ENCODE data around the gene TMEM183A.
"Not testable (repeated sequence)": the region's sequence is repeated elsewhere in the genome, so short reads cannot be mapped to it uniquely, and the experiment has no call there.

Gene TMEM183A

DNA sequence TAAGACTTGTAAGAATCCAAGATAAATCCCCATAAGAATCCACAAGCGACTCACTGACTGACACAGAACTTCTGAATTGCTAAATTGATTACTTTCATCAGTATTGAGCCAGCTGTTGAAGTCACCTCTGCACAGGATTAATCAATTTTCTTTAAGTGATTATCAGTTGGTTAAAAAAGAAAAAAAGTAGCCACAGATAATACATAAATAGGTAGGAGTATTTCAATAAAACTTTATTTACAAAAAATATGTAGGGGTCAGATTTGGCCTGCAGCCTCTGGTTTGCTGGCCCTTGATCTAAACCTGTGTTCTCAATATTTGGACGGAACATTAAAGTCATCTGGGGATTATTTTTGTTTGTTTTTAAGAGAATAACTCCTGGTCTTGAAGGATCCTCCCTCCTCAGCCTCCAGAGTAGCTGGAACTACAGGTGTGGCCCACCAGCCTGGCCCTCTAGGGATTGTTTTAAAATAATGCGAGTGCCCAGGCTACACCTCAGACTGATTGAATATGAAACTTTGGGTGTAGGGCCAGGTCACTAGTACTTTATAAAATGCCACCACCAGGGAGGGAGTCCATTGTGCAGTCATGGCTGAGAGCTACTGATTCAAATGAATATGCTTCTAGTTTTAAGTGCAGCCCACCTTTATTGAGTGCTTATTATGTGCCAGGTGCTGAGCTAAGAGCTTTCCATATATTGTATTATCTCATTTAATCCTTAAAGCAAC lies 6.8 kb upstream of the TMEM183A start:
- H3K4me1 ChIP-seq = no peaks in the 10 kb centered on the region
- H3K4me3 ChIP-seq = no peak overlapping the region
- no peaks in the 10 kb centered on the region for H3K36me3 ChIP-seq
- TF ChIP-seq CTCF (IDR thresholded peaks at IDR 0.05) = no peak
- no peak for DNase-seq
- peaks cover 0 to 10% of the 10 kb centered on the region in 2 donors for H3K27me3 ChIP-seq
- H3K27ac ChIP-seq = no peak overlapping the region
- H3K9me3 ChIP-seq = no peaks in the 10 kb centered on the region
- intact Hi-C loops (cut with DNase I; ENCODE audit: low total_unique reads) = no loop called here

DNA sequence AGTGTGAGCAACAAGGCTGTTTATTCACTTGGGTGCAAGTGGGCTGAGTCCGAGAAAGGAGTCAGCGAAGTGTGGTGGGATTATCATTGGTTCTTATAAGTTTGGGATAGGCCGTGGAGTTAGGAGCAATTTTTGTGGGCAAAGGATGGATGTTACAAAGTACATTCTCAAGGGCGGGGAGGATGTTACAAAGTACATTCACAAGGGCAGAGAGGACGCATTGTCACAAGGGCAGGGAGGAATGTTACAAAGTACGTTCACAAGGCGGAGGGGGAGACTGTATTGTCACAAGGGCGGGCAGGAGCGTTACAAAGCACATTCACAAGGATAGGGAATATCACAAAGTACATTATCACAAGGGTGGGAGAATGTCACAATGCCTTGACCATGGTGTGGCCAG lies 5.2 kb upstream of the TMEM183A start:
- Histone ChIP-seq H3K4me3 (no peak overlapping the region), H3K4me1 (peaks cover 0 to 5% (median 2%) of the 10 kb centered on the region in 4 donors), H3K36me3 (no peaks in the 10 kb centered on the region), H3K9me3 (no peaks in the 10 kb centered on the region), H3K27me3 (peaks cover 0 to 8% of the 10 kb centered on the region in 2 donors), H3K27ac (no peak overlapping the region)
- no peak for DNase-seq
- intact Hi-C loops (cut with DNase I; ENCODE audit: low total_unique reads) = no loop called here
- no peak for TF ChIP-seq CTCF (IDR thresholded peaks at IDR 0.05)

DNA sequence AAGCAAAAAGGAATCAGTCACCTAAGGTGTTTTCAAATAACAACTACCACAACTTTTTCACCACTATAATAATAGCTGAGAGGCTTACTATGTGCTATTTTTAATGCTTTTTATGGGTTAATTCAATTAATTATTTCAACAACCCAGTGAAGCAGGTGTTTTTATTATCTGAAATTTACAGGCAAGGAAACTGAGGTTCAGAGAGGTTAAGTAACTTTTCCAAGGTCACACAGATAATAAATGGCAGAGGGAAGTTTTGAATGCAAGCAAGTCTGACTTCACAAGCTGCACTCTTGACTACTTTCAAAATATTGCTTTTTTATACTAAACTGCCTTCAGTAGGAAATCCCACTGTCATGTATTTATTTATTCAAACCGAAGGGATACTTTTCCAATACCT lies 4.2 kb upstream of the TMEM183A start:
- no peak for TF ChIP-seq CTCF (IDR thresholded peaks at IDR 0.05)
- intact Hi-C loops (cut with DNase I; ENCODE audit: low total_unique reads) = no loop called here

DNA sequence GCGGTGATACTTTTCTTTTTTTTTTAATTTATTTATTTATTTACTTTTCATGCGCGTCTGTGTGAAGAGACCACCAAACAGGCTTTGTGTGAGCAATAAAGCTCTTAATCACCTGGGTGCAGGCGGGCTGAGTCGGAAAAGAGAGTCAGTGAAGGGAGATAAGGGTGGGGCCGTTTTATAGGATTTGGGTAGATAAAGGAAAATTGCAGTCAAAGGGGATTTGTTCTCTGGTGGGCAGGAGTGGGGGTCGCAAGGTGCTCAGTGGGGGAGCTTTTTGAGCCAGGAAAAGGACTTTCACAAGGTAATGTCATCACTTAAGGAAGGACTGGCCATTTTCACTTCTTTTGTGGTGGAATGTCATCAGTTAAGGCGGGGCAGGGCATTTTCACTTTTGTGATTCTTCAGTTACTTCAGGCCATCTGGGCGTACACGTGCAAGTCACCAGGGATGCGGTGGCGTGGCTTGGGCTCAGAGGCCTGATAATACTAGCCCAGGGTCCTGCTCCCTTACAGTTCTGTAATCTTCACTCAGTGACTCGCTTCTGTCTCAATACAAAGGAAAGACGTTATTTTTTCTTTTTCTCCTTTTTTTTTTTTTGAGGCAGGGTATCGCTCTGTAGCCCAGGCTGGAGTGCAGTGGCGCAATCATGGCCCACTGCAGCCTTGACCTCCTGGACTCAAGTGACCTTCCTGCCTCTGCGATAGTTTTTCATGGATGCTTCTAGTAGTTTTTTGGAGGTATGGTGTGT lies 1.6 kb upstream of the TMEM183A start:
- peaks cover 0 to 26% (median 13%) of the 10 kb centered on the region in 4 donors for H3K4me1 ChIP-seq
- H3K27me3 ChIP-seq; DNase-seq; H3K4me3 ChIP-seq; H3K27ac ChIP-seq; intact Hi-C loops (cut with DNase I; ENCODE audit: low total_unique reads); H3K9me3 ChIP-seq: not testable (repeated sequence)
- peaks cover 9 to 19% (median 12%) of the 10 kb centered on the region in 3 donors for H3K36me3 ChIP-seq

More for the DNA sequence above, 4.2 kb upstream of the TMEM183A start:
- no peaks in the 10 kb centered on the region for H3K9me3 ChIP-seq
- H3K27ac ChIP-seq = no peak overlapping the region
- no peaks in the 10 kb centered on the region for H3K36me3 ChIP-seq
- DNase-seq = no peak
- H3K27me3 ChIP-seq = peaks cover 0 to 6% of the 10 kb centered on the region in 2 donors
- no peak overlapping the region for H3K4me3 ChIP-seq
- H3K4me1 ChIP-seq = peaks cover 0 to 6% (median 2%) of the 10 kb centered on the region in 4 donors

GRCh38 chr1:203009185-203009584 lies 2.0 kb downstream of the TMEM183A start:
- peaks cover 25 to 49% (median 38%) of the 10 kb centered on the region in 3 donors for H3K36me3 ChIP-seq
- no peak overlapping the region for H3K27ac ChIP-seq
- DNase-seq = no peak
- H3K4me3 ChIP-seq = no peak overlapping the region
- H3K4me1 ChIP-seq = peaks cover 0 to 26% (median 13%) of the 10 kb centered on the region in 4 donors
- intact Hi-C loops (cut with DNase I; ENCODE audit: low total_unique reads) = no loop called here
- no peaks in the 10 kb centered on the region for H3K9me3 ChIP-seq
- no peaks in the 10 kb centered on the region for H3K27me3 ChIP-seq
- no peak for TF ChIP-seq CTCF (IDR thresholded peaks at IDR 0.05)

GRCh38 chr1:203011582-203011981 lies 4.4 kb downstream of the TMEM183A start:
- Histone ChIP-seq H3K9me3 (no peaks in the 10 kb centered on the region), H3K4me3 (no peak overlapping the region), H3K36me3 (peaks cover 49 to 73% (median 62%) of the 10 kb centered on the region in 3 donors), H3K27ac (no peak overlapping the region), H3K27me3 (no peaks in the 10 kb centered on the region), H3K4me1 (peaks cover 0 to 21% (median 11%) of the 10 kb centered on the region in 4 donors)
- intact Hi-C loops (cut with DNase I; ENCODE audit: low total_unique reads) = no loop called here
- no peak for DNase-seq
- TF ChIP-seq CTCF (IDR thresholded peaks at IDR 0.05) = no peak

Data from tibial artery (tissue), 4 donors.